Vagina (tissue), 2 donors: ENCODE measurements around the gene DAGLA. TPM values are rescaled to one million over a fixed set of nuclear protein-coding genes. Genes with fewer than 3 reads are reported as not detected.

Source experiments
- DNase-seq, 2 donors: peaks; one replicate each; pipeline ENCODE4 v3.0.0-alpha.2; 2017; ENCODE audit errors: extremely low spot score in 2 of 2
- H3K27ac ChIP-seq: fragments of 200-600 bp; sonication (generic); one replicate; pipeline ENCODE4 v1.5.1; 2019
- H3K27me3 ChIP-seq: fragments of 200-600 bp; sonication (generic); one replicate; pipeline ENCODE4 v1.5.1; 2019
- H3K36me3 ChIP-seq, 2 donors: fragments of 200-600 bp; sonication (generic); one replicate each; pipeline ENCODE4 v1.5.1; 2017 to 2019
- H3K4me1 ChIP-seq: fragments of 200-600 bp; sonication (generic); one replicate; pipeline ENCODE4 v1.5.1; 2019
- H3K4me3 ChIP-seq, 2 donors: fragments of 200-600 bp; sonication (generic); 1 replicate in 1 of 2; 2 replicates in 1 of 2; pipeline ENCODE4 v1.5.1; 2016 to 2019
- H3K9me3 ChIP-seq: fragments of 200-600 bp; sonication (generic); one replicate; pipeline ENCODE4 v1.5.1; 2019
- CTCF ChIP-seq, 3 experiments: fragments of 450-650 bp in 2 of 3; fragments of 200-600 bp in 1 of 3; sonication (generic) in 1 of 3; IDR thresholded peaks; one replicate each; pipeline ENCODE4 v1.5.1; 2017 to 2019; ENCODE audit warnings: antibody characterized with exemption in 3 of 3, mild to moderate bottlenecking in 2 of 3, moderate library complexity in 2 of 3
- POLR2A ChIP-seq, 2 donors: fragments of 450-650 bp; IDR thresholded peaks; one replicate each; pipeline ENCODE4 v1.6.1; 2017; ENCODE audit warnings: antibody characterized with exemption in 2 of 2, mild to moderate bottlenecking in 2 of 2, moderate library complexity in 2 of 2
- POLR2AphosphoS5 ChIP-seq, 2 donors: sonication (generic); formaldehyde crosslinking; IDR thresholded peaks; one replicate each; pipeline ENCODE4 v1.9.0; 2017; ENCODE audit warnings: antibody characterized with exemption in 2 of 2, mild to moderate bottlenecking in 2 of 2, low read depth in 1 of 2; ENCODE audit not compliant: insufficient read depth in 1 of 2
- intact Hi-C: fragments of 100-400 bp; cut with DNase I; formaldehyde crosslinking; loops from one replicate; pipeline ENCODE4 v1.15.1; 2023
- total RNA-seq: library from RNA; depleted of rRNA; stranded (reverse); fragments of >200 nt; gene quantifications from one replicate; pipeline ENCODE4 v1.2.3, GENCODE V29; 2016

Gene DAGLA
- total RNA-seq, 1 donor from 2014 or later = 1.5 TPM

DNA sequence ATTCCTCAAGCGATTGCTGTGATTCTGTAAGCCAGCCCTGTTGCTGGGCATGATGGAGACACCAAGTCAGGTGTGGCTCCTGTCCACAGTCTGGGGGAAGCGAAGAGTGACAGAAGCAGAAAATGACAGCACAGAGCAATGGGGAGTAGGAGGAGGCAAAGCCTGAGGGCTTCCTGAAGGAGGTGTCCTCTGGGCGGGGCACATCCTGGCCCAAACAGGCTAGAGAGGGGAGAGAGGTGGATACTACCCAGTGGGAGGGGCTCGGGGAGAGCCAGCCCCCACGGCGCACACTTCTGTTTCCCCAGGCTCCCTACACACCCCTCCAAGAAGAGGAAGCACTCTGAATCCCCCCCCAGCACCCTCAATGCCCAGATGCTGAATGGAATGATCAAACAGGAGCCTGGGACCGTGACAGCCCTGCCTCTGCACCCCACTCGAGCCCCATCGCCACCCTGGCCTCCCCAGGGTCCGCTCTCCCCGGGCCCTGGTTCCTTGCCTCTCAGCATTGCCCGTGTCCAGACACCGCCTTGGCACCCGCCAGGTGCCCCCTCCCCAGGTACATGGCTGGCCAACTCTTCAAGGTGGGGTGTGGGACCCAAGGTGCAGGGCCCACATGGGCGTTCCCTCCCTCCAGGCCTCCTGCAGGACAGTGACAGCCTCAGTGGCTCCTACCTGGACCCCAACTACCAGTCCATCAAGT, 91.2 kb downstream of the DAGLA start:
- Histone ChIP-seq H3K4me1 (no peaks in the 10 kb centered on the region), H3K9me3 (no peaks in the 10 kb centered on the region), H3K27me3 (no peaks in the 10 kb centered on the region), H3K4me3 (no peak overlapping the region), H3K27ac (no peak overlapping the region), H3K36me3 (no peaks in the 10 kb centered on the region)
- DNase-seq = no peak
- no peak for TF ChIP-seq POLR2AphosphoS5 (IDR thresholded peaks at IDR 0.05; ENCODE audit: insufficient read depth in 1 of 2, low read depth in 1 of 2)
- TF ChIP-seq POLR2A (IDR thresholded peaks at IDR 0.05) = no peak
- no peak for TF ChIP-seq CTCF (IDR thresholded peaks at IDR 0.05)
- intact Hi-C loops = no loop called here

GRCh38 chr11:61771985-61772455, 91.8 kb downstream of the DAGLA start:
- no peaks in the 10 kb centered on the region for H3K36me3 ChIP-seq
- peaks cover 2% of the 10 kb centered on the region for H3K4me1 ChIP-seq
- intact Hi-C loops = no loop called here
- H3K27me3 ChIP-seq = no peaks in the 10 kb centered on the region
- no peak overlapping the region for H3K27ac ChIP-seq
- DNase-seq = no peak
- no peaks in the 10 kb centered on the region for H3K9me3 ChIP-seq
- no peak for TF ChIP-seq POLR2AphosphoS5 (IDR thresholded peaks at IDR 0.05; ENCODE audit: insufficient read depth in 1 of 2, low read depth in 1 of 2)
- no peak for TF ChIP-seq CTCF (IDR thresholded peaks at IDR 0.05)
- no peak for TF ChIP-seq POLR2A (IDR thresholded peaks at IDR 0.05)
- H3K4me3 ChIP-seq = no peak overlapping the region

GRCh38 chr11:61773356-61773755, 93.2 kb downstream of the DAGLA start:
- H3K4me1 ChIP-seq = peaks cover 10% of the 10 kb centered on the region
- no peak overlapping the region for H3K4me3 ChIP-seq
- intact Hi-C loops = no loop called here
- no peaks in the 10 kb centered on the region for H3K27me3 ChIP-seq
- DNase-seq = no peak
- H3K27ac ChIP-seq = no peak overlapping the region
- no peaks in the 10 kb centered on the region for H3K9me3 ChIP-seq
- TF ChIP-seq CTCF (IDR thresholded peaks at IDR 0.05) (no peak), POLR2A (IDR thresholded peaks at IDR 0.05) (no peak), POLR2AphosphoS5 (IDR thresholded peaks at IDR 0.05; ENCODE audit: insufficient read depth in 1 of 2, low read depth in 1 of 2) (no peak)
- no peaks in the 10 kb centered on the region for H3K36me3 ChIP-seq

- no peak for DNase-seq
- H3K27ac ChIP-seq = no peak overlapping the region
- H3K27me3 ChIP-seq = no peaks in the 10 kb centered on the region
- peaks cover 10% of the 10 kb centered on the region for H3K4me1 ChIP-seq
- H3K4me3 ChIP-seq = no peak overlapping the region
- intact Hi-C loops = no loop called here
- no peak for TF ChIP-seq CTCF (IDR thresholded peaks at IDR 0.05)
- TF ChIP-seq POLR2AphosphoS5 (IDR thresholded peaks at IDR 0.05; ENCODE audit: insufficient read depth in 1 of 2, low read depth in 1 of 2) = no peak
- no peak for TF ChIP-seq POLR2A (IDR thresholded peaks at IDR 0.05)
- no peaks in the 10 kb centered on the region for H3K9me3 ChIP-seq
- H3K36me3 ChIP-seq = no peaks in the 10 kb centered on the region
Observed at GRCh38 chr11:61773809-61774208, 93.6 kb downstream of the DAGLA start.

GRCh38 chr11:61774411-61774810, 94.2 kb downstream of the DAGLA start:
- H3K4me3 ChIP-seq = no peak overlapping the region
- peaks cover 10% of the 10 kb centered on the region for H3K4me1 ChIP-seq
- no peaks in the 10 kb centered on the region for H3K9me3 ChIP-seq
- H3K27me3 ChIP-seq = no peaks in the 10 kb centered on the region
- intact Hi-C loops = no loop called here
- no peak overlapping the region for H3K27ac ChIP-seq
- no peak for DNase-seq
- no peaks in the 10 kb centered on the region for H3K36me3 ChIP-seq
- TF ChIP-seq CTCF (IDR thresholded peaks at IDR 0.05) (no peak), POLR2AphosphoS5 (IDR thresholded peaks at IDR 0.05; ENCODE audit: insufficient read depth in 1 of 2, low read depth in 1 of 2) (no peak), POLR2A (IDR thresholded peaks at IDR 0.05) (no peak)
